Liver (tissue), 9 donors: Measurements from ENCODE around the gene ZSWIM4. TPM values are rescaled to one million over a fixed set of nuclear protein-coding genes. Genes with fewer than 3 reads are reported as not detected.

Experiments
- DNase-seq: peaks from one replicate; pipeline ENCODE4 v3.0.0-alpha.2; 2017; ENCODE audit warnings: low spot score
- H3K27ac ChIP-seq, 2 donors: one replicate each; pipeline ENCODE4 v1.7.0; 2013; ENCODE audit warnings: inconsistent platforms in 2 of 2, low read length in 2 of 2, control low read depth in 1 of 2, low read depth in 1 of 2, mild to moderate bottlenecking in 1 of 2
- H3K27me3 ChIP-seq, 4 donors: one replicate each; pipeline versions ENCODE4 v1.6.1 to v1.7.0; 2013; ENCODE audit warnings: low read length in 3 of 4, inconsistent platforms in 1 of 4, mild to moderate bottlenecking in 1 of 4, moderate library complexity in 1 of 4; ENCODE audit not compliant: control insufficient read depth in 4 of 4, insufficient read depth in 4 of 4
- H3K36me3 ChIP-seq, 4 donors: one replicate each; pipeline versions ENCODE4 v1.6.1 to v1.7.0; 2013; ENCODE audit warnings: low read length in 3 of 4, mild to moderate bottlenecking in 3 of 4, low read depth in 1 of 4, moderate library complexity in 1 of 4; ENCODE audit not compliant: control insufficient read depth in 4 of 4, insufficient read depth in 3 of 4
- H3K4me1 ChIP-seq, 4 donors: one replicate each; pipeline versions ENCODE4 v1.6.1 to v1.7.0; 2013; ENCODE audit warnings: low read length in 3 of 4, mild to moderate bottlenecking in 3 of 4, moderate library complexity in 1 of 4; ENCODE audit not compliant: control insufficient read depth in 4 of 4, insufficient read depth in 4 of 4
- H3K4me3 ChIP-seq, 3 donors: one replicate each; pipeline versions ENCODE4 v1.6.1 to v1.7.0; 2013; ENCODE audit warnings: low read length in 3 of 3, control low read depth in 1 of 3, low read depth in 1 of 3, mild to moderate bottlenecking in 1 of 3
- H3K9ac ChIP-seq, 2 donors: one replicate each; pipeline ENCODE4 v1.7.0; 2013; ENCODE audit warnings: low read length in 2 of 2, mild to moderate bottlenecking in 2 of 2, moderate library complexity in 2 of 2, control low read depth in 1 of 2, low read depth in 1 of 2
- H3K9me3 ChIP-seq, 4 donors: one replicate each; pipeline versions ENCODE4 v1.6.1 to v1.7.0; 2013; ENCODE audit warnings: low read length in 3 of 4; ENCODE audit not compliant: control insufficient read depth in 4 of 4
- ATF3 ChIP-seq: IDR thresholded peaks from 2 replicates; pipeline ENCODE4 v1.6.1; 2016; ENCODE audit warnings: antibody characterized with exemption
- CTCF ChIP-seq: fragments of 150-350 bp; IDR thresholded peaks from 2 replicates; pipeline ENCODE4 v1.5.1; 2017; ENCODE audit warnings: improper control_type of control experiment, low read depth, low read length; ENCODE audit not compliant: missing input control
- EGR1 ChIP-seq, 2 donors: IDR thresholded peaks; 2 replicates each; pipeline ENCODE4 v1.6.1; 2016 to 2018; ENCODE audit warnings: antibody characterized with exemption in 2 of 2, low read depth in 2 of 2
- FOXA1 ChIP-seq: IDR thresholded peaks from 2 replicates; pipeline ENCODE4 v1.6.1; 2016; ENCODE audit warnings: antibody characterized with exemption
- FOXA2 ChIP-seq: IDR thresholded peaks from 2 replicates; pipeline ENCODE4 v1.6.1; 2016; ENCODE audit warnings: antibody characterized with exemption
- GABPA ChIP-seq, 2 donors: IDR thresholded peaks in 1 of 2; conservative IDR thresholded peaks in 1 of 2; 2 replicates each; pipeline ENCODE4 v1.6.1; 2016; ENCODE audit warnings: antibody characterized with exemption in 2 of 2, mild to moderate bottlenecking in 1 of 2, moderate library complexity in 1 of 2
- HNF4A ChIP-seq, 2 donors: conservative IDR thresholded peaks; 2 replicates each; pipeline ENCODE4 v1.6.1; 2016; ENCODE audit warnings: antibody characterized with exemption in 2 of 2, mild to moderate bottlenecking in 2 of 2
- HNF4G ChIP-seq: IDR thresholded peaks from 2 replicates; pipeline ENCODE4 v1.6.1; 2016; ENCODE audit warnings: antibody characterized with exemption
- JUND ChIP-seq, 2 donors: IDR thresholded peaks; 2 replicates each; pipeline ENCODE4 v1.6.1; 2016; ENCODE audit warnings: antibody characterized with exemption in 2 of 2
- MAX ChIP-seq: IDR thresholded peaks from 2 replicates; pipeline ENCODE4 v1.6.1; 2016; ENCODE audit warnings: antibody characterized with exemption
- NR2F2 ChIP-seq: IDR thresholded peaks from 2 replicates; pipeline ENCODE4 v1.6.1; 2016; ENCODE audit warnings: antibody characterized with exemption
- RAD21 ChIP-seq, 2 donors: IDR thresholded peaks; 2 replicates each; pipeline ENCODE4 v1.6.1; 2016; ENCODE audit warnings: antibody characterized with exemption in 2 of 2, mild to moderate bottlenecking in 2 of 2
- REST ChIP-seq: IDR thresholded peaks from 2 replicates; pipeline ENCODE4 v1.6.1; 2016; ENCODE audit warnings: antibody characterized with exemption, mild to moderate bottlenecking
- RXRA ChIP-seq, 2 donors: IDR thresholded peaks; 2 replicates each; pipeline ENCODE4 v1.6.1; 2017 to 2018; ENCODE audit warnings: antibody characterized with exemption in 2 of 2, mild to moderate bottlenecking in 1 of 2
- SP1 ChIP-seq: IDR thresholded peaks from 2 replicates; pipeline ENCODE4 v1.6.1; 2018; ENCODE audit warnings: antibody characterized with exemption, mild to moderate bottlenecking
- TAF1 ChIP-seq: conservative IDR thresholded peaks from 2 replicates; pipeline ENCODE4 v1.6.1; 2016; ENCODE audit warnings: antibody characterized with exemption, mild to moderate bottlenecking
- YY1 ChIP-seq: IDR thresholded peaks from 2 replicates; pipeline ENCODE4 v1.6.1; 2016; ENCODE audit warnings: antibody characterized with exemption, mild to moderate bottlenecking
- ZBTB33 ChIP-seq: IDR thresholded peaks from 2 replicates; pipeline ENCODE4 v1.6.1; 2016; ENCODE audit warnings: antibody characterized with exemption
- WGBS: extraction: QIAGEN DNeasy Blood & Tissue Kit; methylation state at CpG from one replicate; pipeline ENCODE4 v1.1.7; 2013; 5-methylcytosine and 5-hydroxymethylcytosine counted together
- polyA plus RNA-seq, 2 donors: library from polyadenylated mRNA; stranded (reverse) in 1 of 2; unstranded in 1 of 2; fragments of 200-250 nt in 1 of 2; fragments of >200 nt in 1 of 2; fragmentation: Nextera tagmentation in 1 of 2; extraction: Ambion mirVana in 1 of 2; gene quantifications; one replicate each; pipeline versions ENCODE4 v1.2.1 to v1.2.3, GENCODE V29; 2013 to 2015
- total RNA-seq, 2 donors: library from RNA; depleted of rRNA; stranded (reverse); fragments of >200 nt; gene quantifications; one replicate each; pipeline ENCODE4 v1.2.3, GENCODE V29; 2014
- donor health status: healthy.
- donor health status: healthy.
- donor health status: healthy.
- donor health status: healthy.
- donor health status: healthy.

ZSWIM4 gene
- total and polyA plus RNA-seq, 4 donors, result 0.14 to 2.2 (median 1.2) TPM

DNA sequence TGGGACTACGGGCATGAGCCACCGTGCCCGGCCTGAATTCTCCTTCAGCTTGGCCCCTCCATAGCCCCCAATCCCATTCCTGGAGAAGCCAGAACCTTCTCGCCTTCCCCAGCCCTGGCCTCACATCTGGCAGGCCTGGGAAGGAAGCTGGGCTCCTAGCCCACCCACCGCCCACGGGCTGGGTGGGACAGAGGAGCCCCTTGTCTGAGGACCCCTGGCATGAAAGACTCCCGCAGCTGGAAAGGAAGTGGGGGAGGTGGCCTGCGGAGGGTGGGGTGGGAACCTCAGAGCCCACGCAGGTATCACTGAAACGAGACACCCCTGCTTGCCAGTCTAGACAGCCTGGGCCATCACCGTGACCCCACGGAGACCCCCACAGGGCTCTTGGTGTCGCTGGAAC lies 74.0 kb downstream of the ZSWIM4 start:
- no peak overlapping the region for H3K27ac ChIP-seq
- H3K9me3 ChIP-seq, result no peaks in the 10 kb centered on the region
- no peak for DNase-seq
- peaks cover 0 to 4% (median 0%) of the 10 kb centered on the region in 4 donors for H3K27me3 ChIP-seq
- TF ChIP-seq ZBTB33 (no peak), EGR1 (IDR thresholded peaks at IDR 0.05; ENCODE audit: low read depth in 2 of 2) (no peak), TAF1 (no peak), HNF4A (conservative IDR thresholded peaks at IDR 0.05) (no peak), ATF3 (no peak), RAD21 (IDR thresholded peaks at IDR 0.05) (no peak), FOXA2 (no peak), CTCF (no peak), GABPA (IDR thresholded peaks at IDR 0.05 in 1 of 2, conservative IDR thresholded peaks at IDR 0.05 in 1 of 2) (no peak), MAX (no peak), NR2F2 (no peak), JUND (IDR thresholded peaks at IDR 0.05) (no peak), YY1 (no peak), SP1 (no peak), HNF4G (no peak), REST (no peak), RXRA (IDR thresholded peaks at IDR 0.05) (no peak), FOXA1 (no peak)
- H3K4me3 ChIP-seq, result no peak overlapping the region
- H3K4me1 ChIP-seq, result peaks cover 2 to 6% (median 4%) of the 10 kb centered on the region in 4 donors
- 81% methylated on average over 13 of the region's 13 CpGs for WGBS
- H3K36me3 ChIP-seq, result peaks cover 0 to 1% (median 0%) of the 10 kb centered on the region in 4 donors
- no peak overlapping the region for H3K9ac ChIP-seq
